Astrocyte (in vitro differentiated cells and primary cell): ENCODE results near the gene GPC5.

Experiments
- CTCF ChIP-seq: IDR thresholded peaks from 2 replicates; pipeline ENCODE4 v1.5.1; 2011; ENCODE audit warnings: low read depth, mild to moderate bottlenecking, inconsistent platforms, low read length, moderate library complexity; ENCODE audit not compliant: insufficient read depth
- EZH2 ChIP-seq: IDR thresholded peaks from 2 replicates; pipeline ENCODE4 v1.6.1; 2012; ENCODE audit warnings: mild to moderate bottlenecking, low read length, inconsistent platforms; ENCODE audit not compliant: insufficient read depth

GRCh38 chr13:92769046-92769445 lies 1370.6 kb downstream of the GPC5 start:
- TF ChIP-seq EZH2 (no peak), CTCF (no peak)
